Astrocyte of the spinal cord (primary cell): ENCODE measurements around the gene MPIG6B.

Experiments used
- DNase-seq: peaks from one replicate; pipeline ENCODE4 v3.0.0; 2011; ENCODE audit warnings: low read depth, low spot score
- H3K4me3 ChIP-seq: 2 replicates; pipeline ENCODE4 v1.5.1; 2011; ENCODE audit warnings: low read depth, mild to moderate bottlenecking, low read length, moderate library complexity
- CTCF ChIP-seq: IDR thresholded peaks from 2 replicates; pipeline ENCODE4 v1.5.1; 2012; ENCODE audit warnings: low read depth, mild to moderate bottlenecking, low read length, inconsistent platforms
- in situ Hi-C: cut with HindIII; loops from 2 replicates; pipeline ENCODE4 v1.10.0; 2017; ENCODE audit warnings: low sequenced_read_pairs

Gene MPIG6B

GRCh38 chr6:31734247-31734820 lies 11.2 kb downstream of the MPIG6B start:
- no peak for DNase-seq
- in situ Hi-C loops = no loop called here
- no peak for TF ChIP-seq CTCF
- peak overlapping the region; percentile 63 for H3K4me3 ChIP-seq

GRCh38 chr6:31734821-31735406 lies 11.7 kb downstream of the MPIG6B start:
- peak; percentile 48 for DNase-seq
- in situ Hi-C loops = no loop called here
- no peak for TF ChIP-seq CTCF
- peak overlapping the region; percentile 63 for H3K4me3 ChIP-seq

GRCh38 chr6:31736021-31736767 lies 13.0 kb downstream of the MPIG6B start, which contains the start of gene CLIC1:
TSS of gene CLIC1 (minus strand) at chr6:31736530. CDS start at chr6:31736300, 230 bp downstream.
- no peak for TF ChIP-seq CTCF
- H3K4me3 ChIP-seq = peak within 1 kb of the TSS; percentile 63
- in situ Hi-C loops = no loop called here
- DNase-seq = peak; percentile 86

GRCh38 chr6:31736768-31737314 lies 13.7 kb downstream of the MPIG6B start:
- in situ Hi-C loops = no loop called here

GRCh38 chr6:31737315-31737990 lies 14.3 kb downstream of the MPIG6B start:
- in situ Hi-C loops = no loop called here
- no peak for TF ChIP-seq CTCF
- H3K4me3 ChIP-seq = no peak overlapping the region
- no peak for DNase-seq

More at GRCh38 chr6:31736768-31737314, 13.7 kb downstream of the MPIG6B start:
- H3K4me3 ChIP-seq = peak overlapping the region; percentile 63
- DNase-seq = no peak
- no peak for TF ChIP-seq CTCF
